Measurements from ENCODE around the gene SKOR2. TPM values are rescaled to one million over a fixed set of nuclear protein-coding genes. Genes with fewer than 3 reads are reported as not detected.

Gene SKOR2
- total RNA-seq, 2 donors from 2014 or later, result not detected

Small RNAs within 50 kb of the gene (small RNA-seq; reads per million reads assigned to genes)
- gene RNU6-1131P, result not detected

Other genes starting within 250 kb of the SKOR2 start
- gene ELOA2, start 216.0 kb downstream of the SKOR2 start, total RNA-seq, result not detected
- gene HDHD2, start 101.2 kb downstream of the SKOR2 start, total RNA-seq, result 10 to 100 TPM; 22.8 to 24.1 TPM
- gene IER3IP1, start 75.3 kb downstream of the SKOR2 start, total RNA-seq, result 1 to 10 TPM; 5.6 to 8.0 TPM